K562 (cell line): Measurements from ENCODE around the gene ENOX2. TPM values are rescaled to one million over a fixed set of nuclear protein-coding genes. Genes with fewer than 3 reads are reported as not detected.

Experiments
- EGR1 ChIP-seq: fragments of 450-650 bp; conservative IDR thresholded peaks from 2 replicates; pipeline ENCODE4 v1.6.1; 2017; ENCODE audit warnings: mild to moderate bottlenecking
- EZH2 ChIP-seq: IDR thresholded peaks from 2 replicates; pipeline ENCODE4 v1.6.1; 2012; ENCODE audit warnings: low read depth, mild to moderate bottlenecking, inconsistent platforms, low read length, borderline replicate concordance
- NR4A1 ChIP-seq, 2 experiments: fragments of 250-450 bp in 1 of 2; fragments of 450-650 bp in 1 of 2; sonication (Bioruptor Pico) in 1 of 2; IDR thresholded peaks; 2 replicates each; pipeline versions ENCODE4 v1.4.0 to v1.6.1; 2016 to 2020; ENCODE audit warnings: mild to moderate bottlenecking in 2 of 2, missing compliant biosample characterization in 1 of 2, missing genetic modification characterization in 1 of 2, moderate library complexity in 1 of 2
- OTX1 ChIP-seq: fragments of 450-650 bp; formaldehyde crosslinking; IDR thresholded peaks from 2 replicates; pipeline ENCODE4 v1.4.0; 2022; ENCODE audit warnings: mild to moderate bottlenecking
- POLR2A ChIP-seq: fragments of 450-650 bp; conservative IDR thresholded peaks from 2 replicates; pipeline ENCODE4 v1.6.1; 2016
- PRMT5 ChIP-seq: sonication (generic); formaldehyde crosslinking; IDR thresholded peaks from 2 replicates; pipeline ENCODE4 v1.5.0; 2020; ENCODE audit warnings: missing genetic modification reagents
- SMAD2 ChIP-seq: fragments of 150-350 bp; IDR thresholded peaks from 2 replicates; pipeline ENCODE4 v1.6.1; 2014; ENCODE audit warnings: low read depth, mild to moderate bottlenecking, low read length
- SMAD4 ChIP-seq: fragments of 250-450 bp; sonication (Bioruptor Pico); conservative IDR thresholded peaks from 2 replicates; pipeline ENCODE4 v1.8.0; 2021; ENCODE audit warnings: inconsistent platforms, mild to moderate bottlenecking, moderate library complexity
- TAF1 ChIP-seq: IDR thresholded peaks from 2 replicates; pipeline ENCODE4 v1.6.1; 2011; ENCODE audit warnings: mild to moderate bottlenecking, low read length, moderate library complexity; ENCODE audit not compliant: insufficient read depth, control insufficient read depth, severe bottlenecking; ENCODE audit errors: extremely low read depth
- ZNF121 ChIP-seq: sonication (generic); formaldehyde crosslinking; conservative IDR thresholded peaks from 2 replicates; pipeline ENCODE4 v1.8.0; 2022; ENCODE audit warnings: missing genetic modification reagents
- ZNF133 ChIP-seq: fragments of 250-450 bp; sonication (Bioruptor Pico); IDR thresholded peaks from 2 replicates; pipeline ENCODE4 v1.4.0; 2020; ENCODE audit warnings: mild to moderate bottlenecking
- ZNF217 ChIP-seq: sonication (generic); formaldehyde crosslinking; IDR thresholded peaks from 2 replicates; pipeline ENCODE4 v1.8.0; 2022; ENCODE audit warnings: mild to moderate bottlenecking, missing genetic modification reagents
- polyA plus RNA-seq, 8 experiments: library from polyadenylated mRNA; depleted of rRNA in 4 of 8; stranded (reverse) in 5 of 8; unstranded in 3 of 8; fragments of >200 nt; fragmentation: Nextera tagmentation in 2 of 8; fragmentation: Illumina TruSeq in 1 of 8; extraction: Ambion mirVana in 2 of 8; extraction: Trizol in 1 of 8; gene quantifications; 2 replicates each; pipeline versions ENCODE4 v1.2.1 to v1.2.3, GENCODE V29; 2011 to 2014; ENCODE audit warnings: inconsistent platforms in 1 of 8, missing spikeins in 1 of 8
- total RNA-seq, 7 experiments: library from RNA; depleted of rRNA in 6 of 7; stranded (reverse); fragments of >200 nt in 6 of 7; fragmentation: Illumina TruSeq in 2 of 7; extraction: Trizol in 2 of 7; gene quantifications; 2 replicates each; pipeline versions ENCODE4 v1.2.1 to v1.2.3, GENCODE V29; 2011 to 2021; ENCODE audit warnings: low replicate concordance in 1 of 7
- TF ChIP-seq, protein P1 (sequence below): fragments of 450-650 bp; IDR thresholded peaks from 2 replicates; pipeline ENCODE4 v1.6.1; 2016; ENCODE audit warnings: missing biosample characterization, missing genetic modification characterization
- TF ChIP-seq, protein P2 (sequence below): sonication (generic); formaldehyde crosslinking; IDR thresholded peaks from 2 replicates; pipeline ENCODE4 v1.8.1; 2022; ENCODE audit warnings: missing genetic modification reagents
- TF ChIP-seq, protein P3 (sequence below), 3 experiments: IDR thresholded peaks in 2 of 3; conservative IDR thresholded peaks in 1 of 3; 2 replicates each; pipeline ENCODE4 v1.5.1; 2011 to 2012; ENCODE audit warnings: low read length in 3 of 3, mild to moderate bottlenecking in 3 of 3, control low read depth in 2 of 3, improper control_type of control experiment in 1 of 3, inconsistent platforms in 1 of 3, low read depth in 1 of 3, mixed read lengths in 1 of 3, moderate library complexity in 1 of 3; ENCODE audit not compliant: insufficient read depth in 2 of 3
- TF ChIP-seq, protein P4 (sequence below): sonication (generic); formaldehyde crosslinking; IDR thresholded peaks from 2 replicates; pipeline ENCODE4 v1.9.0; 2022; ENCODE audit warnings: mild to moderate bottlenecking, missing genetic modification reagents
- TF ChIP-seq, protein P5 (sequence below): fragments of 250-450 bp; sonication (Bioruptor Pico); IDR thresholded peaks from 2 replicates; pipeline ENCODE4 v1.4.0; 2020

The ENOX2 gene
- total and polyA plus RNA-seq, 9 of the 15 experiments (the other 6 are each of a cell fraction or from before 2014, with no cell fraction given) = 6.1 to 24.0 (median 13.8) TPM

DNA sequence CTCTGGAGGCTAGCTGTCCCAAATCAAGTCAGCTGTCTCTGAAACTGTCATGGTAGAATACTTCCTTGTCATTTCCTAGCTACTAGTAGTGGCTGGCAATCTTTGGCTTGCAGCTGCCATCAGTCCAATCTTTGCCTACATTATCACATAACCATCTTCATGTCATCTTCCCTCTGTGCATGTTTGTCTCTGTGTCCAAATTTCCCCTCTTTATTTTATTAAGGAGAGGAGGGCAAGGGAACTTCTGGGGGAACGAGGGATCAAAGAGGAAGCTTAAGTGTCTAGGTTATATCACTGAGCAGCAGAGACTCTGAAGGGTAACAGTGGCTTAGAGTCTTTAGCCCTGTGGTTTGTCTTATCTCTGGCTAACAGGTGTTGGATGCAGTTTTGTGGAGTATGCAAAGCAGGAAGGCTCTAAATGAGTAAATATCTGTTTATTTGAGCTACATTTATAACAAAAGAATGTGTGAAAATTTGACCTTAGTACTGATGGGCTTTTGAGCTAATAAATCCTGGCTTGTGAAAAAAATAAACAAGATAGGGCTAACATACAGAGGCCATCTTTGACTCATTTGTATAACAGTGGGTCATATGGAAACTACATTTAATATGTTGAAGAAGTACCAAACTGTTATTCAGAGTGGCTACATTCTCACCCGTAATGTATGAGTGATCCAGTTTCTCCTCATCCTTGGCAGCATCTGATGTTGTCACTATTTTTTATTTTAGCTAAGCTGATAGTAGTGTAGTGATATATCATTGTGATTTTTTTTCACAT is 49.4 kb upstream of the ENOX2 start (continued):
- TF ChIP-seq, protein P1, sequence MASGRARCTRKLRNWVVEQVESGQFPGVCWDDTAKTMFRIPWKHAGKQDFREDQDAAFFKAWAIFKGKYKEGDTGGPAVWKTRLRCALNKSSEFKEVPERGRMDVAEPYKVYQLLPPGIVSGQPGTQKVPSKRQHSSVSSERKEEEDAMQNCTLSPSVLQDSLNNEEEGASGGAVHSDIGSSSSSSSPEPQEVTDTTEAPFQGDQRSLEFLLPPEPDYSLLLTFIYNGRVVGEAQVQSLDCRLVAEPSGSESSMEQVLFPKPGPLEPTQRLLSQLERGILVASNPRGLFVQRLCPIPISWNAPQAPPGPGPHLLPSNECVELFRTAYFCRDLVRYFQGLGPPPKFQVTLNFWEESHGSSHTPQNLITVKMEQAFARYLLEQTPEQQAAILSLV (tag) = no peak
- TF ChIP-seq PRMT5 (CRISPR knock-in tag) (no peak), ZNF121 (no peak), NR4A1 (CRISPR knock-in tag; IDR thresholded peaks at IDR 0.05) (no peak), NR4A1 (tag; IDR thresholded peaks at IDR 0.05) (no peak), ZNF217 (CRISPR knock-in tag) (no peak), OTX1 (CRISPR knock-in tag) (no peak), POLR2A (no peak), TAF1 (no peak), EGR1 (no peak), EZH2 (no peak), SMAD2 (no peak), SMAD4 (peak; percentile 73), ZNF133 (CRISPR knock-in tag) (no peak)
- TF ChIP-seq, protein P2, sequence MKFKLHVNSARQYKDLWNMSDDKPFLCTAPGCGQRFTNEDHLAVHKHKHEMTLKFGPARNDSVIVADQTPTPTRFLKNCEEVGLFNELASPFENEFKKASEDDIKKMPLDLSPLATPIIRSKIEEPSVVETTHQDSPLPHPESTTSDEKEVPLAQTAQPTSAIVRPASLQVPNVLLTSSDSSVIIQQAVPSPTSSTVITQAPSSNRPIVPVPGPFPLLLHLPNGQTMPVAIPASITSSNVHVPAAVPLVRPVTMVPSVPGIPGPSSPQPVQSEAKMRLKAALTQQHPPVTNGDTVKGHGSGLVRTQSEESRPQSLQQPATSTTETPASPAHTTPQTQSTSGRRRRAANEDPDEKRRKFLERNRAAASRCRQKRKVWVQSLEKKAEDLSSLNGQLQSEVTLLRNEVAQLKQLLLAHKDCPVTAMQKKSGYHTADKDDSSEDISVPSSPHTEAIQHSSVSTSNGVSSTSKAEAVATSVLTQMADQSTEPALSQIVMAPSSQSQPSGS = no peak
- TF ChIP-seq, protein P3, sequence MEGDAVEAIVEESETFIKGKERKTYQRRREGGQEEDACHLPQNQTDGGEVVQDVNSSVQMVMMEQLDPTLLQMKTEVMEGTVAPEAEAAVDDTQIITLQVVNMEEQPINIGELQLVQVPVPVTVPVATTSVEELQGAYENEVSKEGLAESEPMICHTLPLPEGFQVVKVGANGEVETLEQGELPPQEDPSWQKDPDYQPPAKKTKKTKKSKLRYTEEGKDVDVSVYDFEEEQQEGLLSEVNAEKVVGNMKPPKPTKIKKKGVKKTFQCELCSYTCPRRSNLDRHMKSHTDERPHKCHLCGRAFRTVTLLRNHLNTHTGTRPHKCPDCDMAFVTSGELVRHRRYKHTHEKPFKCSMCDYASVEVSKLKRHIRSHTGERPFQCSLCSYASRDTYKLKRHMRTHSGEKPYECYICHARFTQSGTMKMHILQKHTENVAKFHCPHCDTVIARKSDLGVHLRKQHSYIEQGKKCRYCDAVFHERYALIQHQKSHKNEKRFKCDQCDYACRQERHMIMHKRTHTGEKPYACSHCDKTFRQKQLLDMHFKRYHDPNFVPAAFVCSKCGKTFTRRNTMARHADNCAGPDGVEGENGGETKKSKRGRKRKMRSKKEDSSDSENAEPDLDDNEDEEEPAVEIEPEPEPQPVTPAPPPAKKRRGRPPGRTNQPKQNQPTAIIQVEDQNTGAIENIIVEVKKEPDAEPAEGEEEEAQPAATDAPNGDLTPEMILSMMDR (IDR thresholded peaks at IDR 0.05 in 2 of 3, conservative IDR thresholded peaks at IDR 0.05 in 1 of 3; ENCODE audit: insufficient read depth in 2 of 3, low read depth in 1 of 3, low read length in 3 of 3) = no peak
- TF ChIP-seq, protein P4, sequence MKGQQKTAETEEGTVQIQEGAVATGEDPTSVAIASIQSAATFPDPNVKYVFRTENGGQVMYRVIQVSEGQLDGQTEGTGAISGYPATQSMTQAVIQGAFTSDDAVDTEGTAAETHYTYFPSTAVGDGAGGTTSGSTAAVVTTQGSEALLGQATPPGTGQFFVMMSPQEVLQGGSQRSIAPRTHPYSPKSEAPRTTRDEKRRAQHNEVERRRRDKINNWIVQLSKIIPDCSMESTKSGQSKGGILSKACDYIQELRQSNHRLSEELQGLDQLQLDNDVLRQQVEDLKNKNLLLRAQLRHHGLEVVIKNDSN (CRISPR knock-in tag) = no peak
- TF ChIP-seq, protein P5, sequence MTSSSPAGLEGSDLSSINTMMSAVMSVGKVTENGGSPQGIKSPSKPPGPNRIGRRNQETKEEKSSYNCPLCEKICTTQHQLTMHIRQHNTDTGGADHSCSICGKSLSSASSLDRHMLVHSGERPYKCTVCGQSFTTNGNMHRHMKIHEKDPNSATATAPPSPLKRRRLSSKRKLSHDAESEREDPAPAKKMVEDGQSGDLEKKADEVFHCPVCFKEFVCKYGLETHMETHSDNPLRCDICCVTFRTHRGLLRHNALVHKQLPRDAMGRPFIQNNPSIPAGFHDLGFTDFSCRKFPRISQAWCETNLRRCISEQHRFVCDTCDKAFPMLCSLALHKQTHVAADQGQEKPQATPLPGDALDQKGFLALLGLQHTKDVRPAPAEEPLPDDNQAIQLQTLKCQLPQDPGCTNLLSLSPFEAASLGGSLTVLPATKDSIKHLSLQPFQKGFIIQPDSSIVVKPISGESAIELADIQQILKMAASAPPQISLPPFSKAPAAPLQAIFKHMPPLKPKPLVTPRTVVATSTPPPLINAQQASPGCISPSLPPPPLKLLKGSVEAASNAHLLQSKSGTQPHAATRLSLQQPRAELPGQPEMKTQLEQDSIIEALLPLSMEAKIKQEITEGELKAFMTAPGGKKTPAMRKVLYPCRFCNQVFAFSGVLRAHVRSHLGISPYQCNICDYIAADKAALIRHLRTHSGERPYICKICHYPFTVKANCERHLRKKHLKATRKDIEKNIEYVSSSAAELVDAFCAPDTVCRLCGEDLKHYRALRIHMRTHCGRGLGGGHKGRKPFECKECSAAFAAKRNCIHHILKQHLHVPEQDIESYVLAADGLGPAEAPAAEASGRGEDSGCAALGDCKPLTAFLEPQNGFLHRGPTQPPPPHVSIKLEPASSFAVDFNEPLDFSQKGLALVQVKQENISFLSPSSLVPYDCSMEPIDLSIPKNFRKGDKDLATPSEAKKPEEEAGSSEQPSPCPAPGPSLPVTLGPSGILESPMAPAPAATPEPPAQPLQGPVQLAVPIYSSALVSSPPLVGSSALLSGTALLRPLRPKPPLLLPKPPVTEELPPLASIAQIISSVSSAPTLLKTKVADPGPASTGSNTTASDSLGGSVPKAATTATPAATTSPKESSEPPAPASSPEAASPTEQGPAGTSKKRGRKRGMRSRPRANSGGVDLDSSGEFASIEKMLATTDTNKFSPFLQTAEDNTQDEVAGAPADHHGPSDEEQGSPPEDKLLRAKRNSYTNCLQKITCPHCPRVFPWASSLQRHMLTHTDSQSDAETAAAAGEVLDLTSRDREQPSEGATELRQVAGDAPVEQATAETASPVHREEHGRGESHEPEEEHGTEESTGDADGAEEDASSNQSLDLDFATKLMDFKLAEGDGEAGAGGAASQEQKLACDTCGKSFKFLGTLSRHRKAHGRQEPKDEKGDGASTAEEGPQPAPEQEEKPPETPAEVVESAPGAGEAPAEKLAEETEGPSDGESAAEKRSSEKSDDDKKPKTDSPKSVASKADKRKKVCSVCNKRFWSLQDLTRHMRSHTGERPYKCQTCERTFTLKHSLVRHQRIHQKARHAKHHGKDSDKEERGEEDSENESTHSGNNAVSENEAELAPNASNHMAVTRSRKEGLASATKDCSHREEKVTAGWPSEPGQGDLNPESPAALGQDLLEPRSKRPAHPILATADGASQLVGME = no peak
